Duodenal mucosa (tissue), 2 donors: Measurements from ENCODE around the gene CYP26C1.
A peak's percentile ranks its signal among the peaks of the same experiment; 100 is the strongest.

Experiments
- H3K27ac ChIP-seq: one replicate; pipeline ENCODE4 v1.7.0; 2013; ENCODE audit warnings: low read depth, low read length
- H3K27me3 ChIP-seq, 2 donors: one replicate each; pipeline ENCODE4 v1.7.0; 2013; ENCODE audit warnings: low read length in 2 of 2, control low read depth in 1 of 2; ENCODE audit not compliant: insufficient read depth in 2 of 2, control insufficient read depth in 1 of 2
- H3K36me3 ChIP-seq, 2 donors: one replicate each; pipeline ENCODE4 v1.7.0; 2013; ENCODE audit warnings: low read length in 2 of 2, control low read depth in 1 of 2; ENCODE audit not compliant: insufficient read depth in 2 of 2, control insufficient read depth in 1 of 2
- H3K4me1 ChIP-seq, 2 donors: one replicate each; pipeline ENCODE4 v1.7.0; 2013; ENCODE audit warnings: low read length in 2 of 2, control low read depth in 1 of 2; ENCODE audit not compliant: insufficient read depth in 2 of 2, control insufficient read depth in 1 of 2
- H3K4me3 ChIP-seq, 2 donors: one replicate each; pipeline ENCODE4 v1.7.0; 2013; ENCODE audit warnings: low read length in 2 of 2, low read depth in 1 of 2
- H3K9ac ChIP-seq, 2 donors: one replicate each; pipeline ENCODE4 v1.7.0; 2013; ENCODE audit warnings: low read length in 2 of 2, low read depth in 1 of 2
- H3K9me3 ChIP-seq, 2 donors: one replicate each; pipeline ENCODE4 v1.7.0; 2013; ENCODE audit warnings: low read length in 2 of 2, control low read depth in 1 of 2; ENCODE audit not compliant: control insufficient read depth in 1 of 2

Gene CYP26C1

GRCh38 chr10:93071177-93071472 is 10.5 kb downstream of the CYP26C1 start:
- H3K27me3 ChIP-seq, result peaks cover 87 to 91% of the 10 kb centered on the region in 2 donors
- H3K9me3 ChIP-seq, result no peaks in the 10 kb centered on the region
- H3K4me3 ChIP-seq, result no peak overlapping the region
- no peaks in the 10 kb centered on the region for H3K36me3 ChIP-seq
- H3K4me1 ChIP-seq, result peaks cover 17 to 43% of the 10 kb centered on the region in 2 donors
- no peak overlapping the region for H3K27ac ChIP-seq
- H3K9ac ChIP-seq, result no peak overlapping the region

- peak overlapping the region; percentile 68 to 69 for H3K4me3 ChIP-seq
- no peaks in the 10 kb centered on the region for H3K36me3 ChIP-seq
- H3K9me3 ChIP-seq, result no peaks in the 10 kb centered on the region
- no peak overlapping the region for H3K27ac ChIP-seq
- no peak overlapping the region for H3K9ac ChIP-seq
- peaks cover 17 to 43% of the 10 kb centered on the region in 2 donors for H3K4me1 ChIP-seq
- peaks cover 81 to 92% of the 10 kb centered on the region in 2 donors for H3K27me3 ChIP-seq
These were observed 11.2 kb downstream of the CYP26C1 start for GRCh38 chr10:93071674-93072224.

- peaks cover 17 to 43% of the 10 kb centered on the region in 2 donors for H3K4me1 ChIP-seq
- no peak overlapping the region for H3K27ac ChIP-seq
- no peak overlapping the region for H3K9ac ChIP-seq
- no peaks in the 10 kb centered on the region for H3K36me3 ChIP-seq
- H3K9me3 ChIP-seq, result no peaks in the 10 kb centered on the region
- peak overlapping the region; percentile 68 to 69 for H3K4me3 ChIP-seq
- peaks cover 79 to 90% of the 10 kb centered on the region in 2 donors for H3K27me3 ChIP-seq
These were observed 11.7 kb downstream of the CYP26C1 start for GRCh38 chr10:93072225-93072712.

GRCh38 chr10:93072713-93073538 is 12.3 kb downstream of the CYP26C1 start:
- Histone ChIP-seq H3K4me3 (peak overlapping the region; percentile 68 to 69), H3K36me3 (no peaks in the 10 kb centered on the region), H3K9ac (no peak overlapping the region), H3K27ac (no peak overlapping the region), H3K9me3 (no peaks in the 10 kb centered on the region), H3K27me3 (peaks cover 76 to 90% of the 10 kb centered on the region in 2 donors), H3K4me1 (peaks cover 17 to 43% of the 10 kb centered on the region in 2 donors)

GRCh38 chr10:93073539-93074146 is 13.0 kb downstream of the CYP26C1 start, which contains the start of gene CYP26A1:
Gene CYP26A1 (plus strand): TSS chr10:93073893. CDS start chr10:93073935, 42 bp downstream.
- Histone ChIP-seq H3K9me3 (no peaks in the 10 kb centered on the region), H3K27me3 (peaks cover 71 to 85% of the 10 kb centered on the region in 2 donors), H3K4me3 (peak within 1 kb of the TSS; percentile 68 to 69), H3K4me1 (peaks cover 16 to 40% of the 10 kb centered on the region in 2 donors), H3K36me3 (no peaks in the 10 kb centered on the region), H3K9ac (no peak within 1 kb of the TSS), H3K27ac (no peak within 1 kb of the TSS)

GRCh38 chr10:93074147-93074596 is 13.6 kb downstream of the CYP26C1 start:
- no peak overlapping the region for H3K27ac ChIP-seq

GRCh38 chr10:93074597-93075368 is 14.2 kb downstream of the CYP26C1 start:
- H3K9ac ChIP-seq, result no peak overlapping the region
- peaks cover 68 to 78% of the 10 kb centered on the region in 2 donors for H3K27me3 ChIP-seq
- no peaks in the 10 kb centered on the region for H3K36me3 ChIP-seq
- peak overlapping the region; percentile 40 to 45 for H3K4me3 ChIP-seq
- H3K4me1 ChIP-seq, result peaks cover 12 to 39% of the 10 kb centered on the region in 2 donors
- no peaks in the 10 kb centered on the region for H3K9me3 ChIP-seq
- no peak overlapping the region for H3K27ac ChIP-seq

More at GRCh38 chr10:93074147-93074596, 13.6 kb downstream of the CYP26C1 start:
- Histone ChIP-seq H3K4me1 (peaks cover 12 to 39% of the 10 kb centered on the region in 2 donors), H3K9ac (no peak overlapping the region), H3K27me3 (peaks cover 65 to 80% of the 10 kb centered on the region in 2 donors), H3K36me3 (no peaks in the 10 kb centered on the region), H3K4me3 (peak overlapping the region; percentile 40 to 45), H3K9me3 (no peaks in the 10 kb centered on the region)

GRCh38 chr10:93075369-93076221 is 15.0 kb downstream of the CYP26C1 start:
- H3K9me3 ChIP-seq, result no peaks in the 10 kb centered on the region
- H3K9ac ChIP-seq, result no peak overlapping the region
- H3K27ac ChIP-seq, result no peak overlapping the region
- peaks cover 12 to 43% of the 10 kb centered on the region in 2 donors for H3K4me1 ChIP-seq
- no peaks in the 10 kb centered on the region for H3K36me3 ChIP-seq
- H3K27me3 ChIP-seq, result peaks cover 61 to 74% of the 10 kb centered on the region in 2 donors
- H3K4me3 ChIP-seq, result no peak overlapping the region

- Histone ChIP-seq H3K36me3 (no peaks in the 10 kb centered on the region), H3K27me3 (peaks cover 52 to 64% of the 10 kb centered on the region in 2 donors), H3K4me3 (no peak overlapping the region), H3K9me3 (no peaks in the 10 kb centered on the region), H3K9ac (no peak overlapping the region), H3K4me1 (peaks cover 12 to 39% of the 10 kb centered on the region in 2 donors), H3K27ac (no peak overlapping the region)
These were observed 16.3 kb downstream of the CYP26C1 start for GRCh38 chr10:93076871-93077270.
